ENCODE results near the gene GRIN2A.

The GRIN2A gene

GRCh38 chr16:9932000-9932399, 250.2 kb downstream of the GRIN2A start:
- no peaks in the 10 kb centered on the region for H3K36me3 ChIP-seq (ENCODE audit: control insufficient read depth, insufficient read depth, low read length)
- DNase-seq (ENCODE audit: extremely low read depth, insufficient read length) = no peak
- no peaks in the 10 kb centered on the region; the same call in 1 of the 2 replicates for H3K27me3 ChIP-seq (replicated peaks; ENCODE audit: control insufficient read depth, insufficient read depth, low read length)
- no peak for TF ChIP-seq CTCF (IDR thresholded peaks at IDR 0.05; ENCODE audit: insufficient read depth, low read length, poor library complexity, severe bottlenecking)
- no peak overlapping the region for H3K4me3 ChIP-seq (replicated peaks; ENCODE audit: low read depth, low read length)

- TF ChIP-seq CTCF (IDR thresholded peaks at IDR 0.05; ENCODE audit: insufficient read depth, low read length, poor library complexity, severe bottlenecking) = no peak
- Histone ChIP-seq H3K36me3 (ENCODE audit: control insufficient read depth, insufficient read depth, low read length) (no peaks in the 10 kb centered on the region), H3K27me3 (replicated peaks; ENCODE audit: control insufficient read depth, insufficient read depth, low read length) (no peaks in the 10 kb centered on the region; the same call in 1 of the 2 replicates), H3K4me3 (replicated peaks; ENCODE audit: low read depth, low read length) (no peak overlapping the region)
- DNase-seq (ENCODE audit: extremely low read depth, insufficient read length) = no peak
These were observed 252.4 kb downstream of the GRIN2A start for GRCh38 chr16:9929836-9930235.

- Histone ChIP-seq H3K36me3 (ENCODE audit: control insufficient read depth, insufficient read depth, low read length) (no peaks in the 10 kb centered on the region), H3K27me3 (replicated peaks; ENCODE audit: control insufficient read depth, insufficient read depth, low read length) (no peaks in the 10 kb centered on the region; the same call in 1 of the 2 replicates), H3K4me3 (replicated peaks; ENCODE audit: low read depth, low read length) (no peak overlapping the region)
- no peak for TF ChIP-seq CTCF (IDR thresholded peaks at IDR 0.05; ENCODE audit: insufficient read depth, low read length, poor library complexity, severe bottlenecking)
- DNase-seq (ENCODE audit: extremely low read depth, insufficient read length) = no peak
These were observed 252.9 kb downstream of the GRIN2A start for GRCh38 chr16:9929313-9929712.

GRCh38 chr16:9922441-9922840, 259.8 kb downstream of the GRIN2A start:
- Histone ChIP-seq H3K4me3 (replicated peaks; ENCODE audit: low read depth, low read length) (no peak overlapping the region), H3K27me3 (replicated peaks; ENCODE audit: control insufficient read depth, insufficient read depth, low read length) (no peaks in the 10 kb centered on the region), H3K36me3 (ENCODE audit: control insufficient read depth, insufficient read depth, low read length) (no peaks in the 10 kb centered on the region)
- no peak for TF ChIP-seq CTCF (IDR thresholded peaks at IDR 0.05; ENCODE audit: insufficient read depth, low read length, poor library complexity, severe bottlenecking)
- DNase-seq (ENCODE audit: extremely low read depth, insufficient read length) = no peak

GRCh38 chr16:9921997-9922396, 260.2 kb downstream of the GRIN2A start:
- H3K36me3 ChIP-seq (ENCODE audit: control insufficient read depth, insufficient read depth, low read length) = no peaks in the 10 kb centered on the region
- no peak for TF ChIP-seq CTCF (IDR thresholded peaks at IDR 0.05; ENCODE audit: insufficient read depth, low read length, poor library complexity, severe bottlenecking)

GRCh38 chr16:9919460-9919859, 262.8 kb downstream of the GRIN2A start:
- no peak for DNase-seq (ENCODE audit: extremely low read depth, insufficient read length)
- Histone ChIP-seq H3K36me3 (ENCODE audit: control insufficient read depth, insufficient read depth, low read length) (no peaks in the 10 kb centered on the region), H3K27me3 (replicated peaks; ENCODE audit: control insufficient read depth, insufficient read depth, low read length) (no peaks in the 10 kb centered on the region), H3K4me3 (replicated peaks; ENCODE audit: low read depth, low read length) (no peak overlapping the region)
- TF ChIP-seq CTCF (IDR thresholded peaks at IDR 0.05; ENCODE audit: insufficient read depth, low read length, poor library complexity, severe bottlenecking) = no peak

More at GRCh38 chr16:9921997-9922396, 260.2 kb downstream of the GRIN2A start:
- Histone ChIP-seq H3K4me3 (replicated peaks; ENCODE audit: low read depth, low read length) (no peak overlapping the region), H3K27me3 (replicated peaks; ENCODE audit: control insufficient read depth, insufficient read depth, low read length) (no peaks in the 10 kb centered on the region)
- no peak for DNase-seq (ENCODE audit: extremely low read depth, insufficient read length)
